ENCODE measurements around the gene INSRR. TPM values are rescaled to one million over a fixed set of nuclear protein-coding genes. Genes with fewer than 3 reads are reported as not detected.
A peak's percentile ranks its signal among the peaks of the same experiment; 100 is the strongest.

The INSRR gene
- total and polyA plus RNA-seq, 2 of the 8 experiments (the other 6 are each of a cell fraction or from before 2014, with no cell fraction given) = 0.02 TPM; not detected in 1

DNA sequence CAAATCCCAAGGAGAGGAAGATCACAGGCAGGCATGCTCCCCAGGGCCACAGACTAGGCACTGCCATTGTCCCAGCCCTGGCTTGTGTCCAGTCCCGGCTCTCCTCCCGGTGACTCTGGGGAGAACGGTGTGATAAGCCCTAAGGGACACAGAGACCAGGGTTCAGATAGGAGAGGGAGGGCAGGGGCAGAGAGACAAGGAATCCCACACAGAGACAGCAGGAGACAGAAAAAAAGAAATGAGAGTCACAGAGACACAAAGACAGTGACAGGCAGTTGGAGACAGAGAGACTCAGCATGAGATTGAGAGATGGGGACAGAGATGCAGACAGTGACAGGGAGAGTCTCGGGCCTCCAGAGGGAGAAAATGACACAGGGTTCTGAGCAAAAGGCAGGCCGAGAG lies 361 bp downstream of the INSRR start:
- no peak overlapping the region for H2BK12ac ChIP-seq (ENCODE audit: low read depth, low read length)
- H3K79me1 ChIP-seq (ENCODE audit: low read depth, low read length) = no peaks in the 10 kb centered on the region
- H3K27ac ChIP-seq (ENCODE audit: low read depth, low read length) = no peak overlapping the region
- 35% methylated on average over 3 of the region's 5 CpGs; no CpG with 5 or more reads in 1 of the 2 experiments for WGBS, 2 experiments (ENCODE audit: extremely low coverage in 1 of 2, insufficient coverage in 1 of 2, insufficient read length in 1 of 2, insufficient replicate concordance in 2 of 2, low coverage in 1 of 2, low lambda C conversion rate in 2 of 2, missing lambda C conversion rate in 1 of 2)
- H3K79me2 ChIP-seq (ENCODE audit: control insufficient read depth in 1 of 2, insufficient read depth in 2 of 2, low read length in 2 of 2) = no peaks in the 10 kb centered on the region
- H3K4ac ChIP-seq (replicated peaks; ENCODE audit: insufficient read length, low read depth, low read length) = no peak overlapping the region
- H3K36me3 ChIP-seq (ENCODE audit: control insufficient read depth in 2 of 4, insufficient read depth in 4 of 4, low read length in 3 of 4) = peaks cover 0 to 2% (median 0%) of the 10 kb centered on the region in 4 experiments; a peak in 1 of 8 replicates
- H4K20me1 ChIP-seq (replicated peaks in 1 of 2; ENCODE audit: control insufficient read depth in 1 of 2, insufficient read depth in 2 of 2, low read length in 2 of 2) = peaks cover 1 to 8% of the 10 kb centered on the region in 2 experiments
- H3K9ac ChIP-seq (replicated peaks in 1 of 4; ENCODE audit: extremely low read depth in 1 of 4, low read depth in 3 of 4, low read length in 3 of 4) = no peak overlapping the region
- ChIA-PET POLR2A (ENCODE audit: partially characterized antibody) (interaction anchor here (0.7 to 2.4 kb wide), 4 partner anchors 10 to 168 kb away, joined by 3 to 6 read pairs (median 4); no protein-coding TSS in a partner anchor), CTCF (ENCODE audit: partially characterized antibody) (interaction anchor here (0.8 to 25.2 kb wide), 21 partner anchors 8 to 209 kb away, joined by 3 to 719 read pairs (median 7); partner anchors contain the start of genes CRABP2, LRRC71, PEAR1 and SH2D2A)
- H3K18ac ChIP-seq (ENCODE audit: extremely low read depth, low read length) = no peak overlapping the region
- no peak overlapping the region for H2AFZ ChIP-seq (ENCODE audit: low read length)
- H3K4me1 ChIP-seq (replicated peaks in 1 of 4; ENCODE audit: control insufficient read depth in 3 of 4, insufficient read depth in 4 of 4, low read length in 3 of 4) = peaks cover 0 to 15% (median 9%) of the 10 kb centered on the region in 4 experiments; a peak in 6 of 7 replicates
- no peak overlapping the region for H4K8ac ChIP-seq (ENCODE audit: extremely low read depth, insufficient read depth, low read length)
- TF ChIP-seq POLR2A (IDR thresholded peaks at IDR 0.05; ENCODE audit: control extremely low read depth in 1 of 2, low read depth in 2 of 2, low read length in 2 of 2) (no peak), SIRT6 (IDR thresholded peaks at IDR 0.05; ENCODE audit: low read length) (no peak), JUN (IDR thresholded peaks at IDR 0.05; ENCODE audit: low read depth, low read length) (no peak), EZH2 (IDR thresholded peaks at IDR 0.05; ENCODE audit: low read depth, low read length, severe bottlenecking) (no peak), RNF2 (IDR thresholded peaks at IDR 0.05; ENCODE audit: borderline replicate concordance, low read depth, low read length, missing control alignments, poor library complexity, severe bottlenecking) (no peak), RAD21 (IDR thresholded peaks at IDR 0.05 in 1 of 2, conservative IDR thresholded peaks at IDR 0.05 in 1 of 2; ENCODE audit: low read depth in 2 of 2, low read length in 2 of 2) (no peak), POU5F1 (IDR thresholded peaks at IDR 0.05; ENCODE audit: low read depth, low read length) (no peak), RXRA (IDR thresholded peaks at IDR 0.05; ENCODE audit: insufficient read depth, low read depth, low read length) (no peak), JUND (IDR thresholded peaks at IDR 0.05; ENCODE audit: low read length) (no peak), SP2 (IDR thresholded peaks at IDR 0.05; ENCODE audit: low read length) (no peak), TAF7 (optimal IDR thresholded peaks at IDR 0.05; ENCODE audit: borderline replicate concordance, low read depth, low read length) (no peak)
- TF ChIP-seq, protein P1, sequence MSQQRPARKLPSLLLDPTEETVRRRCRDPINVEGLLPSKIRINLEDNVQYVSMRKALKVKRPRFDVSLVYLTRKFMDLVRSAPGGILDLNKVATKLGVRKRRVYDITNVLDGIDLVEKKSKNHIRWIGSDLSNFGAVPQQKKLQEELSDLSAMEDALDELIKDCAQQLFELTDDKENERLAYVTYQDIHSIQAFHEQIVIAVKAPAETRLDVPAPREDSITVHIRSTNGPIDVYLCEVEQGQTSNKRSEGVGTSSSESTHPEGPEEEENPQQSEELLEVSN (IDR thresholded peaks at IDR 0.05) = no peak
- peaks cover 50 to 84% (median 77%) of the 10 kb centered on the region in 4 experiments for H3K27me3 ChIP-seq (replicated peaks in 1 of 4; ENCODE audit: control insufficient read depth in 3 of 4, extremely low read depth in 1 of 4, insufficient read depth in 3 of 4, low read length in 3 of 4)
- H4K91ac ChIP-seq (replicated peaks; ENCODE audit: insufficient read length, low read length) = no peak overlapping the region
- H2BK20ac ChIP-seq (ENCODE audit: low read length) = no peak overlapping the region
- no peak overlapping the region for H2BK15ac ChIP-seq (ENCODE audit: low read length)
- H3K23ac ChIP-seq (ENCODE audit: insufficient read length) = no peak overlapping the region
- no peak for FAIRE-seq
- no peak overlapping the region for H2AK5ac ChIP-seq (ENCODE audit: low read depth, low read length)
- no peak overlapping the region for H4K5ac ChIP-seq (ENCODE audit: insufficient read length, low read depth, low read length)
- H3K4me3 ChIP-seq (ENCODE audit: extremely low read depth in 1 of 4, insufficient read depth in 2 of 4, low read depth in 3 of 4, low read length in 4 of 4) = peak overlapping the region; percentile 3 to 62 (median 16); a peak in 5 of 8 replicates
- H3K56ac ChIP-seq (replicated peaks; ENCODE audit: insufficient read length, low read depth, low read length) = no peak overlapping the region
- peak overlapping the region; percentile 73 to 94 for H3K4me2 ChIP-seq (ENCODE audit: insufficient read depth in 1 of 2, low read depth in 2 of 2, low read length in 2 of 2)
- no peak for DNase-seq (ENCODE audit: low read depth in 1 of 2, low spot score in 2 of 2)
- H3K9me3 ChIP-seq (ENCODE audit: insufficient read depth in 2 of 2, low read depth in 1 of 2, low read length in 1 of 2) = no peaks in the 10 kb centered on the region
- H2BK120ac ChIP-seq (replicated peaks; ENCODE audit: low read depth, low read length) = no peak overlapping the region
- peaks cover 19% of the 10 kb centered on the region; the same call in 1 of the 2 replicates for H3K23me2 ChIP-seq (ENCODE audit: low read depth, low read length)
- no peak overlapping the region for H3K14ac ChIP-seq (ENCODE audit: insufficient read length)
- no peak overlapping the region for H2BK5ac ChIP-seq (ENCODE audit: low read depth, low read length)
